Measurements from ENCODE around the gene ACTR5. TPM values are rescaled to one million over a fixed set of nuclear protein-coding genes. Genes with fewer than 3 reads are reported as not detected.

Gene ACTR5
- total RNA-seq, result 1 to 10 TPM; 7.3 to 7.5 TPM

- Mint-ChIP-seq H3K4me1 (peaks cover 21% of the 10 kb centered on the region), H3K27ac (peak within 1 kb of the TSS; percentile 95), H3K4me3 (peak within 1 kb of the TSS; percentile 90), H3K9me3 (no peaks in the 10 kb centered on the region), H3K36me3 (peaks cover 4% of the 10 kb centered on the region), H3K27me3 (no peaks in the 10 kb centered on the region)
- peak; percentile 96 for DNase-seq
Measured at GRCh38 chr20:38748097-38748860, at the start of gene ACTR5. Gene ACTR5 (plus strand): TSS chr20:38748460. CDS start chr20:38748479, 19 bp downstream.

- Mint-ChIP-seq H3K4me3 (no peak overlapping the region), H3K27me3 (peaks cover 18% of the 10 kb centered on the region), H3K27ac (no peak overlapping the region), H3K36me3 (no peaks in the 10 kb centered on the region), H3K9me3 (no peaks in the 10 kb centered on the region), H3K4me1 (no peaks in the 10 kb centered on the region)
- DNase-seq, result no peak
Measured at GRCh38 chr20:38698541-38698940, 49.7 kb upstream of the ACTR5 start.

GRCh38 chr20:38700141-38700540 is 48.1 kb upstream of the ACTR5 start:
- H3K4me3 Mint-ChIP-seq, result no peak overlapping the region
- no peak overlapping the region for H3K27ac Mint-ChIP-seq
- no peak for DNase-seq
- H3K9me3 Mint-ChIP-seq, result no peaks in the 10 kb centered on the region
- no peaks in the 10 kb centered on the region for H3K4me1 Mint-ChIP-seq
- H3K27me3 Mint-ChIP-seq, result peaks cover 10% of the 10 kb centered on the region
- no peaks in the 10 kb centered on the region for H3K36me3 Mint-ChIP-seq

- no peak for DNase-seq
- H3K27me3 Mint-ChIP-seq, result peaks cover 12% of the 10 kb centered on the region
- H3K4me1 Mint-ChIP-seq, result no peaks in the 10 kb centered on the region
Measured at GRCh38 chr20:38700926-38701325, 47.3 kb upstream of the ACTR5 start.

DNA sequence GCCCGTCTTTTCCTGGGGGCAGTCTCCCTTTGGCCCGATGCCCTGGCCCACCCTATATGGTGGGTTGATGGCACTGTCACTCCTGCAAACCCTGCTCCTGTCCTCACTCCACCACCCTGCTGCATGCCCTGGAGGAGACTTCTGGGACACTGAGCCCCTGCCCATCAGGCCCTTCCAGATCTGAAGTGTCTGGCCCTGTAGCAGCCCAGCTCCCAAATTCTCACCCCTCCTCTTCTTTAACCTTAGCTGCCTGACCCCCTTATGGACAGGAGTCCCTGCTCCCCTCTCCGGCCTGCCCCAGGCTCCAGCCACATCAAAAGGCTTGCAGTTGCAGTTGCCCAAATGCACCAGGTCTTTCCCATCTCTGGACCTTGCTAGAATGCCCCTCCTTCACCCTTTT is 44.7 kb upstream of the ACTR5 start:
- Mint-ChIP-seq H3K4me3 (no peak overlapping the region), H3K27me3 (peaks cover 19% of the 10 kb centered on the region), H3K27ac (no peak overlapping the region), H3K4me1 (no peaks in the 10 kb centered on the region), H3K9me3 (no peaks in the 10 kb centered on the region), H3K36me3 (no peaks in the 10 kb centered on the region)
- DNase-seq, result no peak

More at GRCh38 chr20:38700926-38701325, 47.3 kb upstream of the ACTR5 start:
- H3K9me3 Mint-ChIP-seq, result no peaks in the 10 kb centered on the region
- no peaks in the 10 kb centered on the region for H3K36me3 Mint-ChIP-seq
- H3K27ac Mint-ChIP-seq, result no peak overlapping the region
- no peak overlapping the region for H3K4me3 Mint-ChIP-seq

DNA sequence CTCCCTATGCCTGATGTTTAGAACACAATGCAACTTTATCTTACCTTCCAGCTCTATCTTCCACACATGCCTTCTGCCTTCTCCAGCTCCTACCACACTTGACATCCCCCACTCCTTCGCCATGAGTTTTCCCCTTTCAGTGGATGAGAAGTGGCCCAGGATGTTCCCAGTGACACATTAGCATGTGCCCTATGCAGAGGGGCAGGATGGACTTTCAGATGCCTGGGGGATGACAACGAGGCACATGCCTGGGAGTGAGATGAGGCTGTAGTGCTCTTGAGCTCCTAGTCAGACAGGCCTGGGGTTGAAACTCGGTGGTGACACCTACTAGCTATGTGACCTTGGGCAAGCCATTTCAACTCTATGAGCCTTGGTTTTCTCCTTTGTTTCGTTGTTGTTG is 44.1 kb upstream of the ACTR5 start:
- Mint-ChIP-seq H3K9me3 (no peaks in the 10 kb centered on the region), H3K4me3 (no peak overlapping the region), H3K4me1 (no peaks in the 10 kb centered on the region), H3K36me3 (no peaks in the 10 kb centered on the region), H3K27ac (no peak overlapping the region), H3K27me3 (peaks cover 19% of the 10 kb centered on the region)
- no peak for DNase-seq

- Mint-ChIP-seq H3K27me3 (peaks cover 22% of the 10 kb centered on the region), H3K36me3 (no peaks in the 10 kb centered on the region), H3K4me1 (no peaks in the 10 kb centered on the region), H3K4me3 (no peak overlapping the region), H3K27ac (no peak overlapping the region), H3K9me3 (no peaks in the 10 kb centered on the region)
- no peak for DNase-seq
Measured at GRCh38 chr20:38706509-38706908, 41.8 kb upstream of the ACTR5 start.

GRCh38 chr20:38714308-38714707 is 34.0 kb upstream of the ACTR5 start:
- no peaks in the 10 kb centered on the region for H3K4me1 Mint-ChIP-seq
- H3K27ac Mint-ChIP-seq, result no peak overlapping the region
- H3K27me3 Mint-ChIP-seq, result peaks cover 59% of the 10 kb centered on the region

DNA sequence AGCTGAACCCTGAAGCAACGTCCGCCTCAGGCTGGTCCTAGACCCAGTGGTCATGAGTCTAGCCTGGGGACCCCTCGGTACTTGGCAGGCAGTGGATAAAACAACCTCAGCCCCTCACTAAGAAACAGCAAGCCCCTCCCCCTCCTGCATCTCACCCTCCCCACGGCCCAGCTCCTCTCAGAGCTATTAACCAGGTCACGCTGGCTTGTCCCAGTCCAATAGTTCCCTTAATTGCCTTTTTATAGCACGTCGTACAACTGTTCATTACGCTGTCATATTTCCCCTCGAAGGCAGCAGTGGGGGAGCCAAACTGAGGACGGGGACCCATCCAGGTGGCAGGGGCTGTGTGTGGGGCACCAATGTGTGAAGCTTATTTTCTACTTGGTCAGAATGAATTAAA is 32.6 kb upstream of the ACTR5 start:
- peaks cover 62% of the 10 kb centered on the region for H3K27me3 Mint-ChIP-seq
- H3K4me3 Mint-ChIP-seq, result no peak overlapping the region
- H3K27ac Mint-ChIP-seq, result no peak overlapping the region
- no peak for DNase-seq
- H3K36me3 Mint-ChIP-seq, result no peaks in the 10 kb centered on the region
- H3K4me1 Mint-ChIP-seq, result no peaks in the 10 kb centered on the region
- H3K9me3 Mint-ChIP-seq, result no peaks in the 10 kb centered on the region

More at GRCh38 chr20:38714308-38714707, 34.0 kb upstream of the ACTR5 start:
- Mint-ChIP-seq H3K36me3 (no peaks in the 10 kb centered on the region), H3K4me3 (no peak overlapping the region), H3K9me3 (no peaks in the 10 kb centered on the region)
- no peak for DNase-seq

GRCh38 chr20:38722683-38723016 is 25.6 kb upstream of the ACTR5 start:
- no peak overlapping the region for H3K4me3 Mint-ChIP-seq
- H3K4me1 Mint-ChIP-seq, result peaks cover 26% of the 10 kb centered on the region
- H3K27ac Mint-ChIP-seq, result no peak overlapping the region
- peaks cover under 1% of the 10 kb centered on the region for H3K9me3 Mint-ChIP-seq
- no peaks in the 10 kb centered on the region for H3K36me3 Mint-ChIP-seq
- DNase-seq, result no peak
- H3K27me3 Mint-ChIP-seq, result peaks cover 87% of the 10 kb centered on the region

GRCh38 chr20:38723017-38723847 is 25.0 kb upstream of the ACTR5 start:
- Mint-ChIP-seq H3K27me3 (peaks cover 87% of the 10 kb centered on the region), H3K27ac (no peak overlapping the region), H3K36me3 (peaks cover 2% of the 10 kb centered on the region), H3K4me3 (no peak overlapping the region), H3K4me1 (peaks cover 32% of the 10 kb centered on the region), H3K9me3 (peaks cover 3% of the 10 kb centered on the region)
- no peak for DNase-seq

DNA sequence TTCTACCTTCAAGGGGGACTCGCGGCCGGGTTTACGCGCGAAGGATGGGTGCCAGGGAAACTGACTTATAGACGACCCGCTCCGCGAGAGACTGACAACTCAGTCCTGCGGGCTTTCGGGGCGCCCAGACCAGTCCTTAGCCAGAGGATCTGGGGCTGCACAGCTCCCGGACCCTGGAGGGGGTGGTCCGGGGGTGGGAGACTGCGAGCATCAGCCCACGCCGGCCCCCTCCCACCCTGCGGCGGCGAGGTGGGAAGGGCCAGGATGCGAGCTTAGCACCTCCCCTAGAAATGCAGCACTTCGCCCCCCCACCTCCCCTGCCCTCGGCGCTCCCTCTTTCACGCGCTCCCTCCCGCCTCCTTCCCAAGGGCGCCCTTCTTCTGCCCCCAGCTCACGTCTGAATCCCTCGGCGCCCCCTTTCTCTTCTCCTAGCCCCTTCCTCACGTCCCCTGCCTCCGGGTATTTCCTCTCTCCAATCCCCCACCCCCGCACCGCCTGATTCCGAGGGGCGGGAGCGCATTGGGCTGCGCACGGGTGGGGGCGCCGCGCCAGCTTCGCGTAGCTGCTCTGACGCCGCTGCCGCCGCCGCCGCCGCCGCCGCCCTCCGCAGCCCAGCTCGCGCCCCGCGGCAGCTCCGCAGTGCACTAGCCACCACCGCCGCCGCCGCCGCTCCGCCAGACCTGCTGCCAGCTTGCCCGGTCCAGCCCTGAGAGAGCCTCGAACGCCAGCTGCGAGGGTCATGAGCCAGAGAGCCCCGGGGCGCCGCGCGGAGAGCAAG is 24.2 kb upstream of the ACTR5 start, which contains the start of gene SLC32A1:
Gene SLC32A1 (plus strand): TSS at position 639 of the 778 bp plus-strand sequence. CDS start 239 bp downstream, outside the sequence.
- peaks cover 3% of the 10 kb centered on the region for H3K36me3 Mint-ChIP-seq
- H3K4me3 Mint-ChIP-seq, result peak within 1 kb of the TSS; percentile 15
- peaks cover 89% of the 10 kb centered on the region for H3K27me3 Mint-ChIP-seq
- DNase-seq, result no peak
- peaks cover 4% of the 10 kb centered on the region for H3K9me3 Mint-ChIP-seq
- H3K4me1 Mint-ChIP-seq, result peaks cover 36% of the 10 kb centered on the region
- H3K27ac Mint-ChIP-seq, result no peak within 1 kb of the TSS

DNA sequence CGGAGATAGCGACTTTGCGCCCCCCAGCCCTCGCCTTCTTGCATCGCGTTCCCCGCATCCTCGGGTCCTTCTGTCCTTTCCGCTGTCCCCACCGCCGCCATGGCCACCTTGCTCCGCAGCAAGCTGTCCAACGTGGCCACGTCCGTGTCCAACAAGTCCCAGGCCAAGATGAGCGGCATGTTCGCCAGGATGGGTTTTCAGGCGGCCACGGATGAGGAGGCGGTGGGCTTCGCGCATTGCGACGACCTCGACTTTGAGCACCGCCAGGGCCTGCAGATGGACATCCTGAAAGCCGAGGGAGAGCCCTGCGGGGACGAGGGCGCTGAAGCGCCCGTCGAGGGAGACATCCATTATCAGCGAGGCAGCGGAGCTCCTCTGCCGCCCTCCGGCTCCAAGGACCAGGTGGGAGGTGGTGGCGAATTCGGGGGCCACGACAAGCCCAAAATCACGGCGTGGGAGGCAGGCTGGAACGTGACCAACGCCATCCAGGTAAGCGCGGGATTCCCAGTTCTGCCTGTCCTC is 23.6 kb upstream of the ACTR5 start:
- Mint-ChIP-seq H3K4me3 (peak overlapping the region; percentile 15), H3K4me1 (peaks cover 40% of the 10 kb centered on the region), H3K9me3 (peaks cover 7% of the 10 kb centered on the region), H3K27ac (no peak overlapping the region), H3K27me3 (peaks cover 92% of the 10 kb centered on the region), H3K36me3 (peaks cover 3% of the 10 kb centered on the region)
- no peak for DNase-seq

- H3K27ac Mint-ChIP-seq, result no peak overlapping the region
- no peak for DNase-seq
- H3K4me1 Mint-ChIP-seq, result peaks cover 44% of the 10 kb centered on the region
Measured at GRCh38 chr20:38725148-38725901, 22.9 kb upstream of the ACTR5 start.

More at GRCh38 chr20:38725148-38725901, 22.9 kb upstream of the ACTR5 start:
- peaks cover 3% of the 10 kb centered on the region for H3K36me3 Mint-ChIP-seq
- peaks cover 7% of the 10 kb centered on the region for H3K9me3 Mint-ChIP-seq
- H3K27me3 Mint-ChIP-seq, result peaks cover 97% of the 10 kb centered on the region
- no peak overlapping the region for H3K4me3 Mint-ChIP-seq
